GM18858 (cell line): ENCODE results near the gene OR10D3.
"Not testable (repeated sequence)": the region's sequence is repeated elsewhere in the genome, so short reads cannot be mapped to it uniquely, and the experiment has no call there.

Experiments used
- ATAC-seq: cut with Tn5 transposase; IDR thresholded peaks from one replicate; pipeline ENCODE4 v1.9.1; 2021; ENCODE audit not compliant: unreplicated experiment

The OR10D3 gene

DNA sequence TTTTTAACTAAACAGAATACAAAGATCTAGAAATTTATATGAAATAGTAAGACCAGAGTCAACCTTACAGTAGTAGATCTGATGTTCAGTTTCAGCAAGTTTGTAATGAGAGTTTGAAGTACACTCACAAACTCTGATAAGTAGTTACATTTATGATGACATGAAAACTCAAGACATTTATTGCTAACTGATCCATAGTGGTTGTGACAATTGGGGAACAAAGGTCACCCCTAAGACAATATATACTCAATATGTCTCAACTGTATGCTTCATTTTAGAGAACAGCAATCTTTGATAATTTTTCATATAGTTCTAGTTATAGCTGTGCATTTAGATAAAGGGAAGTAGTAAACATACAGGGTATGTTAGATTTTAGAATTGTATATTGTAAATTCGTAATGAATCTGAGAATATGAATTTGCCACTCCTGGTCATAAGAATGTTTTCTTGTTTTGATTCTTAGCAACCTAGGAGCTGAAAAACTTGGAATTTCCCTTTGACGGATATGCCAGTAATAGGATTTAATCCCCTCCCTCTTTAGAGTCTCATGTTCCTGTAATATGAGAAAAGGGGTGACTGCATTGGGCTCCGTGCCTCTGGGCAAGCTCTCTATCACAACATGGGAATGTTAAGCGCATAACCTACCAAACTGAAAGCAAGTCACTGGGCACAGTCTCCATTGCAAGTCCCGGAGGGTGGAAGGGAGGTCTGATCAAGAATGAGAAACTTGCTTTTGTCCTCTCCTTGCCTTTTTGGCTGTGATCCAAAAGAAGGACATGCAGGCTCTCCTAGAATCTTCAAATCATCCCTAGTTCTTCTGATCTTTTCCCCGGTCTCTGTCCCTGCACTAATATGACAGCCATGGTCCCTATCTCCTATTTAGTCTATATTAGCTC is 11.4 kb downstream of the OR10D3 start:
- no peak for ATAC-seq

DNA sequence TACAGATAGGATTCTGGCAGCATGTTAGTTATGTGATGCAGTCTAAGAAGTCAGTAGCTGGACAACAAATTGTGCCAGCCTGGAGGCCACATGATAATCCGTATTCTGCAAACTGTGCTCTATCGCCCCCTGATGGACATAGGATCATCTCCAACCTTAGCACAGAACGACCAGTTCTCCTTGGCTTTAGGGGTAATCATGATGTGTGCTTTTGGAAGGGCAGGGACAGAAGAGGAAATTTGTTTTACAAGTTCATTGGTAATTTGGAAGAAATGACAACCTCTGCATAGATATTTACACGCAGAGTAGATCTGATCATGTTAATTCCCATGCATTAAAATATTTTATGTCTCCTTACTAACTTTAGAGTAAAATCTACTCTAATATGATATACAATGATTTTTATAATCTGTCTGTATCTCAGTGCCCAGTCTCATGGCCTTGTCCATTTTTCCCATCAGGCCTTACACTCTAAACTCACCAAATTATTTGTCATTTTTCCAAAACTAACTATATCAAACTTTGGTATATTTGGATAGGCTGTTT is 12.1 kb downstream of the OR10D3 start:
- ATAC-seq: peak; percentile 73

DNA sequence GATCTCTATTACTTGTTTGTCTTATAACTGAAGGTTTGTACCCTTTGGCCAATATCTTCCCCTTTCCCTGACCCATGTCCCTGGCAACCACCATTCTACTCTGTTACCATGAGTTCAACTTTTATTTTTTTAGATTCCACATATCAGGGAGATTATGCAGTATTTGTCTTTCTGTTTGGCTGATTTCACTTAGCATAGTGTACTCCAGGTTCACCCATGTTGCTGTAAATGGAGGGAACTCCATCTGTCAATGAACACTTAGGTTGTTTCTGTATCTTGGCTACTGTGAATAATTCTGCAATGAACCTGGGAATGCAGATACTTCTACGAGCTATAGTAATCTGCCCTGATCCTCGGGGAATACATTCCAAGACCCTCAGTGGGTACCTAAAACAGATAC is 14.9 kb downstream of the OR10D3 start:
- no peak for ATAC-seq

DNA sequence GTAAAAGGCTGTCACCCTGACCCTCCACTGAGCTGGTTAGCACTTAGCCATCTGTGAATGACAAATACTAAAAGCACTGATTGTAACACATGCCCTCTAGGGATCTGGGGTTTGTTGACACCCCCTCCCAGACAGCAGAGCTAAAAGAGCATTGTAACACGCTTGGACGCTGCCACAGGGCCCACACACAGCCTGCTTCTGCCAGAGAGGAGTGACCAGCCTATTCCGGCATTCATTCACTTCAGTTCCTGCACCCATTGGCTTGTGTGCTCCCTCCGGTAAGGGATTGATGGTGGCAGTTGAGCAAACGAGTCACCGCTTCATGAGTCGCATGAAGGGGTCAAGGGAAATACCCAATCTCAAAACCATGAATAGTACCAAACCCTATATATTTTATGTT is 15.8 kb downstream of the OR10D3 start:
- no peak for ATAC-seq

DNA sequence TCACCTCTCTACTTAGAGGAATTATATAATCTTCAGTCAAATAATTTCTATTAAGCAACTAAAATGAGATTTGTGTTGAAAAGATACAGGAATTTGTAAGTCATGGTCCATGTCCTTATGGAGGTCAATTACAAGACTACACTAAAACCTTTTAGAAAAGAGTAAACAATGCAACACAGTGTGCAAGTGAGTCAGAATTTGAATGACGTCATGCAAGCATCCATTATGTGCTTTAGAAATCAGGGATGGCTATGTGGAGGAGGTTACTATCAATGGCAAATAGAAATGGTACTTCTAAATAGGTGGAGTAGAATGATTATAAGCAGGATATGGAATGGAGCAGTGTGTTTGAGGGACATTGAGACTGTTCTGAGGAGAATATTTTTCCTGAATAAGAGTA is 16.6 kb downstream of the OR10D3 start:
- no peak for ATAC-seq

DNA sequence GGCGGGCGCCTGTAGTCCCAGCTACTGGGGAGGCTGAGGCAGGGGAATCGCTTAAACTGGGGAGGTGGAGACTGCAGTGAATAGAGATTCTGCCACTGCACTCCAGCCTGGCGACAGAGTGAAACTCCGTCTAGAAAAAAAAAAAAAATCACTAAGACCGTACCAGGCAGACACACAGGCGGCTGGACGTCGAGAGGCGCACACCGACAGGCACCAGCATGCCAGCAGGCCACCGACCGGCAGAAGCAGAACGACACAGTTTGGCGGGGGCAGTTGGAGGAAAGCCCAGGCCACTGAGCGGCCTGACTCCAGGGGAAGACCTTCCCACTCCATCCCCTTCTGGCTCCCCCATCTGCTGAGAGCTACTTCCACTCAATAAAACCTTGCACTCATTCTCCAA is 17.5 kb downstream of the OR10D3 start:
- no peak for ATAC-seq

DNA sequence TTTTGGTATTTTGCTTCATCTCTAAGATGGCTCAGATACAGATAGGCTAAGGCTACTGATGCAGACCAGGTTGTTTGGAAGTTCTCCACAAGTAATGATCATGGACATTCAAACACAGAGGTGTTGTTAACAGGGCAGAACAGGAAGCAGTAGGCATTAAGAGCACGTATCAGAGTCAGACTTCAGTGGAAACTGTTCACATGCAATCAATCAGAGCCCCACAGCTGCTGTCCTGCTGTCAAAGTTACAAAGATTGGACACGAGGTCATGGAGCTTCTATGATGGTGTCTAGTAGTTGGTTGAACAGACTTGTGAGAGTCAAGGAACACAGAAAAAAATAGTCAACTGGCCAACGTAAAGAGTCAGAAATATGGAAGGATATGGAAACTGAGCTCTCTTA is 19.8 kb downstream of the OR10D3 start:
- no peak for ATAC-seq

DNA sequence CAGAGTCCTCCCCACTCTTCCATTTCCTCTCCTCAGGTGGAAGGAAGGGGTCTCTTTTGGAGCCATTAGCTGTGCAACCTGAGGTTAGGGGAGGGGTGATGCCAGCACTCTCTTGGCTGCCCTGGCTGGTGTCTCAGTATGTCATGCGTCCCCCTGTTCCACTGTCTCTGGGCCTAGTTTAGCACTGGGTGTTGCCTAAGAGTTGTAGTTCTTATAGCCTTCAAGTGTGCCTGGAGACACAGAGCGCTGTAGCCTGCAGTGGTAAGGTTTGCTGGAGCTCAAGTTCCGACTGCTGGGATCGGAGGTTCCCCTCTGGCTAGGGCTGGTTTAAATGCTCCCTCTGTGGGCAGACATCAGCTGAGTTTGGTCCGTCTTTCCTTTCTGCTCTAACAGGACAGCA is 20.9 kb downstream of the OR10D3 start:
- ATAC-seq: no peak

DNA sequence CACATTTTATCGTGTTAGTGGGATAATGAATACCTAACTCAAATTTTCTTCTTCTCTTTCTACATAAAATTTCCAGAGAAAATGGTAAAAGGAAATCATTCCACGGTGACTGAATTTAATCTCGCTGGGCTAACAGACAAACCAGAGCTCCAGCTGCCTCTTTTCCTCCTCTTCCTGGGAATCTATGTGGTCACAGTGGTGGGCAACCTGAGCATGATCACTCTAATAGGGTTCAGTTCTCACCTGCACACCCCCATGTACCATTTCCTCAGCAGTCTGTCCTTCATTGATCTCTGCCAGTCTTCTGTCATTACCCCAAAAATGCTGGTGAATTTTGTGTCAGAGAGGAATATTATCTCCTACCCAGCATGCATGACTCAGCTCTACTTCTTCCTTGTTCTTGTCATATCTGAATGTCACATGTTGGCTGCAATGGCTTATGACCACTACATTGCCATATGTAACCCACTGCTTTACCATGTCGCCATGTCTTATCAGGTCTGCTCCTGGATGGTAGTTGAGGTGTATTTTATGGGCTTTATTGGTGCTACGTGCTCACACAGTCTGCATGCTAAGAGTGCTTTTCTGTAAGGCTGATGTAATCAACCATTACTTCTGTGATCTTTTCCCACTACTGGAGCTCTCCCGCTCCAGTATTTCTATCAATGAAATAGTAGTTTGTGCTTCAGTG is 24.1 kb downstream of the OR10D3 start:
- no peak for ATAC-seq

DNA sequence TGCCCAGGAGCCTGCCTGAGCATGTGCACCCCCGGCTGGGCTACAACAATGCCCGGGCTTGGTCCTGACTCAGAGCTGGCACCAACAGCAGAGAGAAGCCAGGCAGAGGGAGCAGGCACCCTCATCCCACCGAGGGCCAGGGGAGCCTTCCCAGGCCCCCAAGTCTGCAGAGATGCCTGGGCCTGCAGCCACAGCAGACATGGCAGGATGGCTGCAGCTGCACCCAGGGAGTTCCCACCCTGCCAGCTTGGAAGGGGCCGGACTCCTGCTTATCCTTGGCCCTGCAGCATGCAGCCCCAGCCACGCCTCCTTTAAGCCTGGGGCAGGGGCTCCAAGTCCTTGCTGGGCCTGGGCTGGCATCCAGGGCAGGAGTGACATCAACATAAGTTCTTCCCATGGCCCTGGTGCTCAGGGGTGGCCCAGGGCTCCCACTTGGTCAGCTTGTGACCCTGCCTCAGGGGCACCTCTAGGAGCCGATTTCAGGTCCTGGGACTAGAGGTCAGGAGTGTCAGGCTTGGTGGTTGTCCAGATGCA is 26.7 kb downstream of the OR10D3 start:
- no peak for ATAC-seq

DNA sequence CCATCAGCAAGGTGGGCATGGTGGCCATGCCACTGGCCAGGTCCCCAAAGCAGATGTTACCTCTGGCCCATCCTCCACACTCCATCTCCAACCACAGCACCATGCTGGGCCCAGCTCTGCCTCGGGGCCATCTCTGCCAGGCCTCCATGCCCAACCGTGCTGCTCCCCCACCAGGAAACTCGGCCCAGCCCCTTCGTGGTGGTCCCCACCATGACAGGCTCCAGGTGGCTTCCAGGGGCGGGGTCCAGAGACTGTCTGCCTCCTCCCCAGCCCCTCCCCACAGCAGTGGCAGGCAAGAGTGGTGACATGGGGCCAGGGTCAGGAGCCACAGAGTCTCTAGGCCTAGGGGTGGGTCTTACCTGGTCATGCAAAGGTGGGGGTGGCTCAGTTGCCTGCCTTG is 27.3 kb downstream of the OR10D3 start:
- no peak for ATAC-seq

DNA sequence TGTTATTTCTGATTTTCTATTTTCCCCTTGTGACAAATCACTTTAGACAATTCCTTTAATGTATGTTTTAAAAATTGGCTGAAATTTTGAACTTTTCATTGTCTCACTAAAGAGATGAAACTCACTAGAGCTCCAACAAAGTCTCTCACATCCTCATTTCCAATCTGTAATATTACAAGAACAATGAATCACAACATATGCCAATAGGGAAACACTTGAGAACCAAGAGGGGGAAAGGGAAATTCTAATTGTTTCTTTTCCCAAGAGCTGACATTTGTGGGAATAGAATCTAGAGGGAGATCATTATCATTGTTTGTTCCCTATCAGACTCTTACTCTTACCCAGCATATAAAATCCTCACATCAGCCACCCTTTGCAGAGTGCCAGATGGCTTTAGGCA is 28.2 kb downstream of the OR10D3 start:
- ATAC-seq: no peak

DNA sequence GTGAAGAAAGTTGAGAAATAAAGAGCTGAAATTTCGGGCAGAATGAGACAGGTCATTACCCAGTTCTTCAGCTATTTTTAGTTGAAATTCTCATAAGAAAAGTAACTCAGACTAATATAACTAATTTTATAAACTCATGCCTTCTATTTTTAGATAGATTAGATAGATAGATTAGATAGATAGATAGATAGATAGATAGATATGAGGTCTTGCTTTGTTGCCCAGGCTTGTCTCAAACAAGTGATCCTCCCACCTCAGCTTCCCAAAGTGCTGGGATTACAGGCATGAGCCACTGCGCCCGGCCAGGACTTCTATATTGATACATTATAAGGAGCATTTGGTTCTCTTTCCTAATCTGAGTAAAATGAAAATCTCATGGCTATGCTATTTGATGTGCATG is 30.9 kb downstream of the OR10D3 start:
- no peak for ATAC-seq

DNA sequence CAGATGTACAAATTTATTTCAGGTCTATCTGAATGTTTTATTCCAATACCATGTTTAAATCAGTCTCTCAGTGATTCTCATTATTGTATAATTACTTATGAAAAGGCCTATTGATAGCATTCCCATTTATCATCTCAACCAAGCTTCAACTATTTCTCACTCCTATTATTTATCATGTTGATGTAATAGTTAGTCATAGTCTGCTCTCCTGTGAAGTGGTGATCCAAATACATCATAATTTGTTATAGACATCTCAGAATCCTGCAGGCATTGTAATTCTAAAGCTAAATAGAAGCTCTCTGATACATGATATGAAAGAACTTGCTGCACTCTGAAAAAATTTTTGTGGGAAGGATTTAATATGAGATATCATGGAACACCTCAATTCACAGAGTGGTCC is 36.0 kb downstream of the OR10D3 start:
- ATAC-seq: no peak

DNA sequence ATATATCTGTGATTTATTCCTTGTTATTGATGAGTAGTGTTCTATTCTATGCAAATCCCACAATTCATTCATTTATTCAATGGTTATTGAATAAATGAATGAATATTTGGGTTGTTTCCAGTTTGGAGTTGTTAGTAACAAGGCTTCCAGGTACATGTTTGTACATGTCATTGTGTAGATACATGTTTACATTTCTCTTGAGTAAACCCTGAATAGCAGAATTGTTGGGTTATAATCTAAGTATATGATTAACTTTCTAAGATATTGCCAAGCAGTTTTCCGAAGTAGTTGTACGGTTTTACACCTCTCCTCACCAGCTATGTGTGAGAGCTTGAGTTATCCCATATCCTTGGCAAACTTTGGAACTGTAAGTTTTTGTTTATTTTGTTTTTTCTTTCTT is 39.3 kb downstream of the OR10D3 start:
- no peak for ATAC-seq

DNA sequence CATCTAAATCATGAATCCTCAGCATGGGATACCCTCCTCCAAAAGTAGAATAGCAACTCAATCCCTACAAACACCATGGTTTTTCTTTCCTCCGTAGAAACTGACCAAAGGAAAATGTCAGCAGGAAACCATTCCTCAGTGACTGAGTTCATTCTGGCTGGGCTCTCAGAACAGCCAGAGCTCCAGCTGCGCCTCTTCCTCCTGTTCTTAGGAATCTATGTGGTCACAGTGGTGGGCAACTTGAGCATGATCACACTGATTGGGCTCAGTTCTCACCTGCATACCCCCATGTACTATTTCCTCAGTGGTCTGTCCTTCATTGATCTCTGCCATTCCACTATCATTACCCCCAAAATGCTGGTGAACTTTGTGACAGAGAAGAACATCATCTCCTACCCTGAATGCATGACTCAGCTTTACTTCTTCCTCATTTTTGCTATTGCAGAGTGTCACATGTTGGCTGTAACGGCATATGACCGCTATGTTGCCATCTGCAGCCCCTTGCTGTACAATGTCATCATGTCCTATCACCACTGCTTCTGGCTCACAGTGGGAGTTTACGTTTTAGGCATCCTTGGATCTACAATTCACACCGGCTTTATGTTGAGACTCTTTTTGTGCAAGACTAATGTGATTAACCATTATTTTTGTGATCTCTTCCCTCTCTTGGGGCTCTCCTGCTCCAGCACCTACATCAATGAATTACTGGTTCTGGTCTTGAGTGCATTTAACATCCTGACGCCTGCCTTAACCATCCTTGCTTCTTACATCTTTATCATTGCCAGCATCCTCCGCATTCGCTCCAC is 41.7 kb downstream of the OR10D3 start:
- not testable (repeated sequence) for ATAC-seq

DNA sequence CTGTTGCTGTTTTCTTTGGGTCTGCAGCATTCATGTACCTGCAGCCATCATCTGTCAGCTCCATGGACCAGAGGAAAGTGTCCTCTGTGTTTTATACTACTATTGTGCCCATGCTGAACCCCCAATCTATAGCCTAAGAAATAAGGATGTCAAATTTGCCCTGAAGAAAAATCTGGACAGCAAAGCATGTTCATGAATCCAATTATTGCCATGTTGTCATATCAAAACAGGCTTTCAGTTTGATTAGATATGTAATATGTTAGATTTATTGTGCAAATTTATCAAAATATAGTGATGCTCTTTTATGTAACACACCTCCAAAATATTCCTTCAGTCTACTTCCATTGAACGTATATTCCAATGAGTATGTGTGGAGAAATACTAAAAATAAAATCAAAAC is 42.3 kb downstream of the OR10D3 start:
- no peak for ATAC-seq

DNA sequence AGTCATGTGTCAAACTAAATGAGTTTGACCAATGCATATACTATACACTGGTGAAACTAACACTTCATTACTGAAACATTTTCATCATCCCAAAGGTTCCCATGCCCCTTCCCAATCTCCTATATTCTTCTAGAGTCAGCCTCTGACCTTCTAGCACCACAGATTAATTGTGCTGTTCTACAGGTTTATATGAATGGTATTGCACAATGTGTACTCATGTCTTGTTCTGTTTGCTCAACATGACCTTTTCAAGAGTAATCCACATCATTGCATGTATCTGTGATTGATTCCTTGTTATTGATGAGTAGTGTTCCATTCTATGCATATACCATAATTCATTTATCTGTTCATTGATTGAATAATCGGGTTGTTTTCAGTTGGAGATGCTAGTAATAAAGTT is 50.2 kb downstream of the OR10D3 start:
- no peak for ATAC-seq
